Upper lobe of left lung (tissue), 6 donors: ENCODE measurements around the gene AMHR2. TPM values are rescaled to one million over a fixed set of nuclear protein-coding genes. Genes with fewer than 3 reads are reported as not detected.

Experiments
- ATAC-seq, 2 donors: fragments of 200-7000 bp; cut with Tn5 transposase; one replicate each; pipeline ENCODE4 v1.9.1; 2022; ENCODE audit warnings: mild to moderate bottlenecking in 2 of 2, moderate library complexity in 2 of 2; ENCODE audit not compliant: low FRiP score in 2 of 2
- DNase-seq, 2 donors: peaks; one replicate each; pipeline ENCODE4 v3.0.0-alpha.2; 2019 to 2020
- H3K27ac ChIP-seq, 4 donors: fragments of 200-600 bp; sonication (generic); one replicate each; pipeline ENCODE4 v1.5.1; 2016 to 2019
- H3K27me3 ChIP-seq, 4 donors: fragments of 200-600 bp; sonication (generic); one replicate each; pipeline ENCODE4 v1.5.1; 2017 to 2019
- H3K36me3 ChIP-seq, 4 donors: fragments of 200-600 bp; sonication (generic); one replicate each; pipeline ENCODE4 v1.5.1; 2016 to 2019
- H3K4me1 ChIP-seq, 4 donors: fragments of 200-600 bp; sonication (generic); one replicate each; pipeline ENCODE4 v1.5.1; 2018 to 2019
- H3K4me3 ChIP-seq, 4 donors: fragments of 200-600 bp; sonication (generic); one replicate each; pipeline ENCODE4 v1.5.1; 2017 to 2019; ENCODE audit warnings: mild to moderate bottlenecking in 2 of 4, moderate library complexity in 1 of 4
- H3K9me3 ChIP-seq, 4 donors: fragments of 200-600 bp; sonication (generic); one replicate each; pipeline ENCODE4 v1.5.1; 2018 to 2019
- EP300 ChIP-seq, 4 donors: sonication (generic); formaldehyde crosslinking; IDR thresholded peaks; one replicate each; pipeline ENCODE4 v1.5.1; 2017; ENCODE audit warnings: antibody characterized with exemption in 4 of 4, control low read depth in 2 of 4
- POLR2A ChIP-seq, 4 donors: fragments of 450-650 bp; IDR thresholded peaks; one replicate each; pipeline ENCODE4 v1.5.1; 2016 to 2017; ENCODE audit warnings: antibody characterized with exemption in 4 of 4, mild to moderate bottlenecking in 2 of 4
- POLR2AphosphoS5 ChIP-seq, 2 donors: sonication (generic); formaldehyde crosslinking; IDR thresholded peaks; one replicate each; pipeline ENCODE4 v1.5.1; 2017; ENCODE audit warnings: antibody characterized with exemption in 2 of 2
- WGBS, 2 donors: methylation state at CpG; one replicate each; pipeline ENCODE4 v1.1.5; 2017 to 2018; 5-methylcytosine and 5-hydroxymethylcytosine counted together
- total RNA-seq, 6 donors: library from RNA; depleted of rRNA in 4 of 6; stranded (reverse); fragments of >200 nt in 4 of 6; gene quantifications; one replicate each; pipeline versions ENCODE4 v1.1.0 to v1.2.1, GENCODE V29; 2016 to 2021
- TF ChIP-seq, protein P1 (sequence below), 6 experiments: fragments of 450-650 bp in 4 of 6; fragments of 200-600 bp in 2 of 6; sonication (generic) in 2 of 6; IDR thresholded peaks; one replicate each; pipeline ENCODE4 v1.5.1; 2016 to 2019; ENCODE audit warnings: antibody characterized with exemption in 6 of 6
- donor health status: DM: no; HTN: no; CAD: no; lungs with moderate emphysema.
- donor health status: DM: no; HTN: yes; CAD: no; lungs with severe emphysema.

AMHR2 gene
- total RNA-seq, 6 donors from 2014 or later: 0.24 to 1.0 (median 0.41) TPM; not detected in 2

GRCh38 chr12:53465679-53466078 is 42.0 kb downstream of the AMHR2 start:
- no peak overlapping the region for H3K27ac ChIP-seq
- 72 to 79% methylated on average over 2 of the region's 2 CpGs for WGBS, 2 donors
- ATAC-seq (no peak), DNase-seq (no peak)
- no peaks in the 10 kb centered on the region for H3K27me3 ChIP-seq
- peaks cover 0 to 4% (median 4%) of the 10 kb centered on the region in 4 donors for H3K4me1 ChIP-seq
- H3K9me3 ChIP-seq: no peaks in the 10 kb centered on the region
- H3K36me3 ChIP-seq: peaks cover 89 to 100% (median 100%) of the 10 kb centered on the region in 4 donors
- no peak overlapping the region for H3K4me3 ChIP-seq
- TF ChIP-seq EP300 (IDR thresholded peaks at IDR 0.05) (no peak), POLR2A (IDR thresholded peaks at IDR 0.05) (no peak), POLR2AphosphoS5 (IDR thresholded peaks at IDR 0.05) (no peak)
- TF ChIP-seq, protein P1, sequence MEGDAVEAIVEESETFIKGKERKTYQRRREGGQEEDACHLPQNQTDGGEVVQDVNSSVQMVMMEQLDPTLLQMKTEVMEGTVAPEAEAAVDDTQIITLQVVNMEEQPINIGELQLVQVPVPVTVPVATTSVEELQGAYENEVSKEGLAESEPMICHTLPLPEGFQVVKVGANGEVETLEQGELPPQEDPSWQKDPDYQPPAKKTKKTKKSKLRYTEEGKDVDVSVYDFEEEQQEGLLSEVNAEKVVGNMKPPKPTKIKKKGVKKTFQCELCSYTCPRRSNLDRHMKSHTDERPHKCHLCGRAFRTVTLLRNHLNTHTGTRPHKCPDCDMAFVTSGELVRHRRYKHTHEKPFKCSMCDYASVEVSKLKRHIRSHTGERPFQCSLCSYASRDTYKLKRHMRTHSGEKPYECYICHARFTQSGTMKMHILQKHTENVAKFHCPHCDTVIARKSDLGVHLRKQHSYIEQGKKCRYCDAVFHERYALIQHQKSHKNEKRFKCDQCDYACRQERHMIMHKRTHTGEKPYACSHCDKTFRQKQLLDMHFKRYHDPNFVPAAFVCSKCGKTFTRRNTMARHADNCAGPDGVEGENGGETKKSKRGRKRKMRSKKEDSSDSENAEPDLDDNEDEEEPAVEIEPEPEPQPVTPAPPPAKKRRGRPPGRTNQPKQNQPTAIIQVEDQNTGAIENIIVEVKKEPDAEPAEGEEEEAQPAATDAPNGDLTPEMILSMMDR (IDR thresholded peaks at IDR 0.05): no peak

DNA sequence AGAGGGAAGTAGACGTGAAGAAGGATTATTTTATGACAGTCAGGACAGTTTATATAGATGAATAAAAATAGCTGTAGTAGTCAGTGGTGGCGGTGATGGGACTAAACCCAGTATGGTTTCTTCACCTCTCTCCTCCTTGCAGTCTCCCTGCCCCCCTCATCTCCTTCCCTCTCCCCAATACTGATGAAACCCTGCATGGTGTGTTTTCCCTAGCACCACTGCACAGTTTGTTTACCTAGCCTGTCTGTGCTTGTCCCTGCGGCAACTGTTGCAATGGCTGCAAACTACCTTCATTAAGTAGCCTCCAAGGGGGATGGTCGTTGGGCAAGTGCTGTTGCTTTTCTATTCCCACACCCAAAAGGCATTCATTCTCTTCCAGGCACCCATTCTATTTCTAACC is 43.0 kb downstream of the AMHR2 start:
- DNase-seq: no peak
- Histone ChIP-seq H3K9me3 (no peaks in the 10 kb centered on the region), H3K36me3 (peaks cover 86 to 100% (median 100%) of the 10 kb centered on the region in 4 donors), H3K4me1 (peaks cover 2 to 4% (median 3%) of the 10 kb centered on the region in 4 donors), H3K27me3 (no peaks in the 10 kb centered on the region), H3K27ac (no peak overlapping the region), H3K4me3 (no peak overlapping the region)
- WGBS, 2 donors: 69 to 83% methylated on average over 4 of the region's 4 CpGs
- no peak for ATAC-seq
- TF ChIP-seq POLR2AphosphoS5 (IDR thresholded peaks at IDR 0.05) (no peak), POLR2A (IDR thresholded peaks at IDR 0.05) (no peak), EP300 (IDR thresholded peaks at IDR 0.05) (no peak)
- TF ChIP-seq, protein P1 (IDR thresholded peaks at IDR 0.05): no peak

DNA sequence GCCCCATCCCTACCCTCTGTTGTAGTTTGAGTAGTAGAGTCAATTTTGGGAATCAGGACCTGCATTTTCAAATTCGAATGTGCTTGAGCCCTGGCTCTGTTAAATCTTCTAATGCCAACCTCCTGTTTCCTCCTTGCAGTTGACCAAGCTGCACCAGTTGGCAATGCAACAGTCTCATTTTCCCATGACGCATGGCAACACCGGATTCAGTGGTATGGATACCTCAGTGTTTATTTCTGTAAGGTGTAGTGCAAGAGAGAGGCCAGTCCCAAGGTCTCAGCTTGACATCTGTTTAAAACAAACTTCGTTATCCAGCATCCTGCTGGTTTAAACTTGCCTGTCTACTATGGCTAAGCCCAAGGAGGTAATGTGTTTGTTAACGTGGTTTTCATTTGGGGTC is 43.4 kb downstream of the AMHR2 start:
- H3K4me3 ChIP-seq: no peak overlapping the region
- peaks cover 4 to 8% (median 7%) of the 10 kb centered on the region in 4 donors for H3K4me1 ChIP-seq
- H3K36me3 ChIP-seq: peaks cover 86 to 100% (median 100%) of the 10 kb centered on the region in 4 donors
- no peak for ATAC-seq
- H3K27me3 ChIP-seq: no peaks in the 10 kb centered on the region
- no peaks in the 10 kb centered on the region for H3K9me3 ChIP-seq
- H3K27ac ChIP-seq: no peak overlapping the region
- 79 to 83% methylated on average over 5 of the region's 5 CpGs for WGBS, 2 donors
- DNase-seq: no peak
- TF ChIP-seq EP300 (IDR thresholded peaks at IDR 0.05): no peak
- TF ChIP-seq, protein P1 (IDR thresholded peaks at IDR 0.05): no peak
- no peak for TF ChIP-seq POLR2AphosphoS5 (IDR thresholded peaks at IDR 0.05)
- TF ChIP-seq POLR2A (IDR thresholded peaks at IDR 0.05): no peak

DNA sequence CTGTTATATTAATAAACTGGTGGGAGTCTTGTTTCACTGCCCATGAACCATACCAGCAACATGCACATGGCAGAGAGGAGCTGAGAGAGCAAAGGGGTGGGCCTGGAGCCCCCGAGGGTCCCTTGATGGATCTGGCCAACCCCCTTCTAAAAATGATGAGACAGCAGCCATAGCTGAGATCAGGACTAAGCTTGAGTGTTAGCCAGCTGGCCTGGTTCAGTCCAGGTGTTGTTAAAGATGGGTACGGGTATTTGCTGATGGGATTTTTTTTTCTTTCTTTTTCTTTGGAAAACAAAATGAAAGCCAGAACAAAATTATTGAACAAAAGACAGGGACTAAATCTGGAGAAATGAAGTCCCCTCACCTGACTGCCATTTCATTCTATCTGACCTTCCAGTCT is 44.2 kb downstream of the AMHR2 start:
- ATAC-seq (no peak), DNase-seq (no peak)
- WGBS, 2 donors: 76 to 77% methylated on average over 2 of the region's 2 CpGs
- Histone ChIP-seq H3K36me3 (peaks cover 80 to 100% (median 100%) of the 10 kb centered on the region in 4 donors), H3K4me1 (peaks cover 10 to 15% (median 13%) of the 10 kb centered on the region in 4 donors), H3K4me3 (no peak overlapping the region), H3K9me3 (no peaks in the 10 kb centered on the region), H3K27me3 (no peaks in the 10 kb centered on the region), H3K27ac (no peak overlapping the region)
- TF ChIP-seq POLR2AphosphoS5 (IDR thresholded peaks at IDR 0.05) (no peak), POLR2A (IDR thresholded peaks at IDR 0.05) (no peak), EP300 (IDR thresholded peaks at IDR 0.05) (no peak)
- TF ChIP-seq, protein P1 (IDR thresholded peaks at IDR 0.05): no peak

- Histone ChIP-seq H3K4me1 (peaks cover 11 to 19% (median 15%) of the 10 kb centered on the region in 4 donors), H3K27ac (no peak overlapping the region), H3K27me3 (no peaks in the 10 kb centered on the region), H3K36me3 (peaks cover 76 to 100% (median 100%) of the 10 kb centered on the region in 4 donors), H3K4me3 (no peak overlapping the region), H3K9me3 (no peaks in the 10 kb centered on the region)
- ATAC-seq (no peak), DNase-seq (no peak)
- no peak for TF ChIP-seq POLR2A (IDR thresholded peaks at IDR 0.05)
- WGBS, 2 donors: 77 to 81% methylated on average over 1 of the region's 1 CpG
Observed at GRCh38 chr12:53468282-53468681, 44.6 kb downstream of the AMHR2 start.
